ENCODE measurements around the gene JMJD8. TPM values are rescaled to one million over a fixed set of nuclear protein-coding genes. Genes with fewer than 3 reads are reported as not detected.
A peak's percentile ranks its signal among the peaks of the same experiment; 100 is the strongest.

JMJD8 gene
- total RNA-seq, 1 donor from 2014 or later, result 28.8 TPM

DNA sequence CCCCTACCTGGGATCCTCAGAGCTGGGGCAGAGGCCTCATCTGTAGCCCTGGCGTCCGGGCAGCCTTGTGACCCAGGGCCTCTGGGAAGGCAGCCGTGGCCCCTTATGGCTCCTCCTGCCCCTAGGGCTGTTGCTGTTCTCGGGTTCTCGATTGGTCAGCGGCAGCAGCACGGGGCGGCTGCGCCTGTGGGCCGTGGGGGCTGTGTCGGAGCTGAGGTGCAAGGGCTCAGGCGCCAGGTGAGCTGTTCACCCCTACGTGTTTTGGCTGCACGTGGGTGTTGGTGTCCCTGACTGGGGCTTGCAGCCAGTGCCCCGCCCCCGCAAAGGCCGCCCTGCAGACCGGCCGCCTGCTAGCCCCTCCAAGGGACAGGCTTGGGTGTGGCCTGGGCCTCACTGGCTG lies 22.0 kb downstream of the JMJD8 start:
- DNase-seq (ENCODE audit: low read depth, low spot score), result no peak

- DNase-seq (ENCODE audit: low read depth, low spot score), result no peak
These were observed 22.8 kb downstream of the JMJD8 start for GRCh38 chr16:661184-661821.

- peak; percentile 70 for DNase-seq (ENCODE audit: low read depth, low spot score)
These were observed 23.5 kb downstream of the JMJD8 start for GRCh38 chr16:660459-661183.

- DNase-seq (ENCODE audit: low read depth, low spot score), result no peak
These were observed 24.0 kb downstream of the JMJD8 start for GRCh38 chr16:660132-660458.

DNA sequence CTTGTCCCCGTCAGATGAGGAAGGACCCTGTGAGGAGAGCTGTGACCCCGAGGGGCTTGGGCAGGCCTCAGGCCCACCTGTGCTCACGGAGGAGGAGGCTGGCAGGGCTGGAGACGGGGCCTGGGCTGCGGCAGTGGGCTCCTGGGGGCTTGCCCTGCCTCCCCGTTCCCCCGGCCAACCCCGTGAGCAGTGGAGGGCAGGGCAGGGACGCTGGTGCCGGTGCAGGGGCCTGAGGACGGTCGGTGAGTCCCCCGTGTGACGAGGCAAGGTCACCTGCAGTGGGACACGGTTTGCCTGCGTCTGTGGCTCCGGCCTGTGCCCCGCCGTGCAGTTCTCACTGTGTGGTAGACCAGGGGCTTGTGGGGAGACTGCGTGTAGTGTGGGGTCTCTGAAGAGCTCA lies 24.5 kb downstream of the JMJD8 start:
- no peak for DNase-seq (ENCODE audit: low read depth, low spot score)

DNA sequence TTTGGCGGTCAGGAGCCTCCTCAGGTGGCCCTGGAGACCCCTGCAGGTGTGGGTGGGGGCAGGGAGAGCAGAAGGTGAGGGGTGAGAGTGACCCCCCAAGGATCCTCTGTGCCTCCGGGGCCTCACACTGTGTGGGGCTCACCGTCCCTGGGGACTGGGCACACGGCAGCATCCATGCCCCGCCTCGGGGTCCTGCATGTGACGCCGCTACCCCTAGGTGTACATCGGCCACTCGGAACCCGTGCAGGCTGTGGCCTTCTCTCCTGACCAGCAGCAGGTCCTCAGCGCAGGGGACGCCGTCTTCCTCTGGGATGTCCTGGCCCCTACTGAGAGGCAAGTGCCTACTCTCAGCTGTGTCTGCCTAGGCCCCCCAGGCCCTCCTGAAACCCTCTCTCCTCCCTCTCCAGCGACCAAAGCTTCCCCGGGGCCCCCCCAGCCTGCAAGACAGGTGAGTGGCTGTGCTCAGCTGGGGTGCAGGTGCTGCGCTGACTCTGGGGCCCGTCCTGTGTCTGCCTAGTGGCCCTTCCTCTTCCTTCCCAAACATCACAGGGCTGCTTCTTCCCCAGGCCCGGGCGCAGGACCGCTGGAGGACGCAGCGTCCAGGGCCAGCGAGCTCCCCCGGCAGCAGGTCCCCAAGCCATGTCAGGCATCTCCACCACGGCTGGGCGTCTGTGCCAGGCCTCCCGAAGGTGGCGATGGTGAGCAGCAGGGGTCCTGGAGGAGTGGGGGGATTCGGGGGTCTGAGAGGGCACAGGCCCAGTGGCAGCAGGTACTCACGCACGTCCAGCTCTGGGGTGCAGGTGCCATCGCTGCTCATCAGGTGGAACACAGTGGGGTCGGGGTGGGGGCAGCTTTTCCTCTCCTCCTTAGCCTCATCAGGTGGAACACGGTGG lies 25.2 kb downstream of the JMJD8 start:
- DNase-seq (ENCODE audit: low read depth, low spot score), result no peak

DNA sequence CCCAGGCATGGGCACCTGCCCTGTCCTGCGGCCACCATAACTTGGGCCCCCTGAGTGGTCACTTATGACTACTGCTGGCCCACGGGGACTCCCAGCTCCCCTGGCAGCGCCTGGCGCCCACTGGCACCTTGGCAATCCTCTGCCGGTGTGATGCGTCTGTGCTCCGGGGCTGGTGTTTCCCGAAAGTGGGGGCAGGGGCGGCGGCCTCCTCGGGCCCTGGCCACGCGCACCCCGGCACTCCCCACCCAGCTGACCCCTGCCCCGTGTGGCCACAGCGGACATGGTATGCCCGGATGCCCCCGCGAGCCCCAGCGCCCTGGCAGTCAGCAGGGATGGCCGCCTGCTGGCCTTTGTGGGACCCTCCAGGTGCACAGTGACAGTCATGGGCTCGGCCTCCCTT lies 26.6 kb downstream of the JMJD8 start:
- DNase-seq (ENCODE audit: low read depth, low spot score), result no peak

GRCh38 chr16:654034-654433 lies 30.1 kb downstream of the JMJD8 start:
- DNase-seq (ENCODE audit: low read depth, low spot score), result no peak

DNA sequence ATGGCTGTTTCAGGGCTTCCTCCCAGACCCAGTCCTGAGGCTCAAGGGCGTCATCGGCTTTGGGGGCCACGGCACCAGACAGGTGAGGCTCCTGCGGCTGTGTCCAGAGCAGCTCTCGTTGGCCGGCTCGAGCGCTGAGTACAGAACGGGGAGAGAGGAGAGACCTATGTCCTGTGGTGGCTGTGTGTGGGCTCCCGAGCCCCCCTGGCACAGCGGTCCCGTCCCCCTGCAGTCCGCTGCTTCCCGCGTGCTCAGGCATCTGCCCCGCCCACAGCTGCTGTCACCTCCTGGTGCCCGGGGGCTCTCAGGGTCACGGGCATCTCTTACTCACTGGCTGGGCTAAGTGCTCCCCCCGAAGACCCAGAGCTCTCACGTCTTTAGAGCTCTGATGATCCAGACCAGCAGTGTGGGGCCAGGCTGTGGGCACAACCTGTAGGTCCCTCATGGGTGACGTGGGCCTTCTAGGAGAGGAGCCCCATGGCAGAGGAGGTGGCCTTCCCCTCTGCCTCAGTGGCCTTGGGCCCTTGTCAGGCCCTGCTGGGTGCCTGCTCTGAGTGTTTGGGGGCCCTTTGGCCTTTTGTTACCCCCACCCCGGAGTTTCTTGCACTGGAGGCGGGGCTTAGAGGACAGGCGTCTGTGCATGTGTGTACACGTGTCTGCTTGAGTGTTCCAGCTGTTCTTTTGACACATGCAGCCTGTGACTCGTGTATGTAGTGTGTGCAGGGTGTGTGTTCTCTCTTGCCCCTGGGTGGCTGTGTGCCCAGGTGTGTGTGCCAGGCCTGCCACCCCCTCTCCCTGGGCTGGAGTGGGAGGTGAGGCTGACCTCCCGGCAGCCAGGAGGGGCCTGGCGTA lies 31.5 kb downstream of the JMJD8 start:
- no peak for DNase-seq (ENCODE audit: low read depth, low spot score)

- DNase-seq (ENCODE audit: low read depth, low spot score), result no peak
These were observed 32.3 kb downstream of the JMJD8 start for GRCh38 chr16:651844-652243.

DNA sequence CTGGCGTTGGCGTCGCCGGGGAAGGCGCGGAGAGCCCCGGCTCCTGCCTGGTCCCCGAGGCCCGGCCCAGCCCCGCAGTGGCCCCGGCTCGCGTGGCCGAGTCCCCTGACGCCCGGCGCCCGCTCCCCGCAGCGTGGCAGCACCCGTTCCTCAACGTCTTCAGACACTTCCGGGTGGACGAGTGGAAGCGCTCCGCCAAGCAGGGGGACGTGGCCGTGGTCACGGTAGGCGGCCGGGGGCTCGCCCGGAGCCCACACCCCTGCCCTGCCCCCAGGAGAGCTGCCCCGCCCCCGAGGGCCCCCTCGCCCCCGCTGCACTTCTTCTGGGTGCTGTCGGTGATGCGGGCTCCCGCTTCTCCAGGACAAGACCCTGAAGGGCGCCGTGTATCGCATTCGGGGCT lies 34.5 kb downstream of the JMJD8 start:
- DNase-seq (ENCODE audit: low read depth, low spot score), result no peak

- peak; percentile 67 for DNase-seq (ENCODE audit: low read depth, low spot score)
These were observed 35.1 kb downstream of the JMJD8 start, which contains the start of gene WDR90 for GRCh38 chr16:648781-649589. Gene WDR90 (plus strand): TSS chr16:649365. CDS start chr16:649417, 52 bp downstream.

GRCh38 chr16:648071-648780 lies 35.9 kb downstream of the JMJD8 start:
- DNase-seq (ENCODE audit: low read depth, low spot score), result no peak

- DNase-seq (ENCODE audit: low read depth, low spot score), result no peak
These were observed 36.8 kb downstream of the JMJD8 start for GRCh38 chr16:647173-647902.

- DNase-seq (ENCODE audit: low read depth, low spot score), result no peak
These were observed 37.4 kb downstream of the JMJD8 start for GRCh38 chr16:646679-647172.

- no peak for DNase-seq (ENCODE audit: low read depth, low spot score)
These were observed 38.1 kb downstream of the JMJD8 start for GRCh38 chr16:645852-646678.

DNA sequence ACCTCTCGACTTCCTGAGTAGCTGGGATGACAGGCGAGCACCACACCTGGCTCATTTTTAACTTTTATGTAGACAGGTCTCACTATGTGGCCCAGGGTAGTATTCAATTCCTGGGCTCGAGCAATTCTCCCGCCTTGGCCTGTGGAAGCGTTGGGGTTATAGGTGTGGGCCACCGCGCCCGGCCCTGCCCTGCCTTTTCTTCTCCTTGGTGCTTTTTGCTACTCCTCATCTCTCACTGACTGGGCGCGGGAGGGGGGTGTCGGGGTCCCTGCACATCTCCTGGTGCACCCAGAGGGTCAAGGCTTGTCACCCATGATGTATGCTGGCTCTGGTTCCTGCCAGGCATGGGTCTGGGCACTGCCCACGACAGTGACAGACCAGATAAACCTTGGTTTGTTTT lies 39.6 kb downstream of the JMJD8 start:
- DNase-seq (ENCODE audit: low read depth, low spot score), result no peak

DNA sequence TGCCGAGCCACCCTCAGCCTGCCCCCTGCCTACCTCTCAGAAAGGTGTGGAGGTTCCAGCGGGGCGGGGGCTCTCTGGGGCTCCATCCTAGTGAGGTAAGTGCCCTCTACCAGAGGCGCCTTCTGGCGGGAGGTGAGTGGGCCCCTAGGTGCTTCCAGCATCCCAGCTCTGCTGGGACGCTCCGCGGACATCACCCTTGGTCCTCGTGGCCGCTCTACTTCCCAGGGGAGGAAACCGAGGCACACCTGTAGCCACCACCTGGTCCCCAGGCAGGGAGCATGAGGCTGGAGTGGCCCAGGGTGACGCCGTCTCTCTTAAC lies 41.1 kb downstream of the JMJD8 start:
- no peak for DNase-seq (ENCODE audit: low read depth, low spot score)
